ENCODE measurements around the gene CC2D1A.

The CC2D1A gene

DNA sequence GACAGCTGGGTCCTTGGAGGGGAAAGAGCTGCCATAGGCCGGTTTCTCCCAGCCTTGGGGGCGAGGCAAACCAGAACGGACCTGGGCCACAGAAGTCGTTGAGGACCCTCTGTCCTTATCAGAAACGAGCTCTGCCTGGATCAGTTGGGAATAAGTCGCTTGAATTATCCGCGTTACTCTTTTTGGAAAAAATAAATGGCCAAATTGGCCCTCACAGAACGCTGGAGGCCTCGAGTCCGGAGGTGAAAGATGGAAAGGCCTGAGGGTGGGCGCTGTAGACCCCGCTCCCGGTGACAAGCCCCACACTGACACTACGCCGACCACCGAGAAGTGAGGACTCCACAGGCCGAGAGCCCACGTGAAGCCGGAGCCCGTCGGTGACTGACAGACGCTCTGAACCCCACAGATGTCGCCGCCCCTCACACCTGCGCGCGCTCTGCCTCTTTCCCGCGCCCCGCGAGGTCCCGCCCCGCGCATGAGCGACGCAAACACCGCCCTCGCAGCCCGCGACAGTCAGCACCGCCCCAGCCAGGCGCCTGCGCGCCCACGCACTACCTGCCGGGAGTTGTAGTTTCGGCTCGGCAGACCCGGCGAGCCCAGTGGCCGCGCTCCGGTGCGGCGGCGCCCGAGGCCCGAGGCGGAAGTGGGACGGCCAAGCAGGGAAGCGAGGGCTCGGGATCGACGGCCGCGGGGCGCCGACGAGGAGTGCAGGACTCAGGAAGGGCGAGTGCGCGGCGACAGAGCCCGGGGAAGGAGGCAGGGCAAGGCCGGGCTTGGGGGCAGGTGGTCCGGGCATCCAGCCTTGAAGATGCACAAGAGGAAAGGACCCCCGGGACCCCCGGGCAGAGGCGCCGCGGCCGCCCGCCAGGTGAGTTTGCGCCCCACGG is at the start of gene CC2D1A, which contains the start of gene BRME1:
Gene CC2D1A (plus strand): TSS at position 568 of the 887 bp plus-strand sequence. CDS start 241 bp downstream, at position 809.
Gene BRME1 (minus strand): TSS at position 484 of the 887 bp plus-strand sequence. CDS start 1,225 bp downstream, outside the sequence.
- peak; percentile 95 for DNase-seq

- DNase-seq, result no peak
Measured at GRCh38 chr19:13856497-13856896, 49.5 kb upstream of the CC2D1A start.

DNA sequence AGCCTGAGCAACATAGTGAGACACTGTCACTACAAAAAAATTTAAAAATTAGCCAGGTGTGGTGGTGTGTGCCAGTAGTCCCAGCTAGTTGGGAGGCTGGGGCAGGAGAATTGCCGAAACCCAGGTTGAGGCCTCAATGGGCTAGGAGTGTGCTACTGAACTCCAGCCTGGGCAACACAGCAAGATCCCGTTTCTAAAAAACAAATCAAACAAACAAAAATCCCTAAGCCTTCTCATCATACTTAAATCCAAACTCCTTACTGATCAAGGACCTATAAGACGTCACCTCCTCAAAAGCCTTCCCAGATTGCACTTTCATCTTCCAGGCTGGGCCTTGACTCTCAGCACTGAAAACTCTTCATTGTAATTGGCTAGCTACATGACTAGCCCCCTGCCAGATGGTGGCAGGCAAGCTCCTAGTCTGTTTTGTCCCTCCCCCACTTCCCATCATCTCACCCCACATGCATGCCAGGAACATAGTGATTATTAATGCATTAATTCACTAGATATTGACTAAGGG is 46.6 kb upstream of the CC2D1A start:
- no peak for DNase-seq

GRCh38 chr19:13860679-13861391 is 45.2 kb upstream of the CC2D1A start:
- no peak for DNase-seq

GRCh38 chr19:13861392-13861713 is 44.6 kb upstream of the CC2D1A start:
- DNase-seq, result no peak

GRCh38 chr19:13861714-13862531 is 44.1 kb upstream of the CC2D1A start:
- DNase-seq, result peak; percentile 92

- DNase-seq, result no peak
Measured at GRCh38 chr19:13864046-13864666, 41.8 kb upstream of the CC2D1A start.

DNA sequence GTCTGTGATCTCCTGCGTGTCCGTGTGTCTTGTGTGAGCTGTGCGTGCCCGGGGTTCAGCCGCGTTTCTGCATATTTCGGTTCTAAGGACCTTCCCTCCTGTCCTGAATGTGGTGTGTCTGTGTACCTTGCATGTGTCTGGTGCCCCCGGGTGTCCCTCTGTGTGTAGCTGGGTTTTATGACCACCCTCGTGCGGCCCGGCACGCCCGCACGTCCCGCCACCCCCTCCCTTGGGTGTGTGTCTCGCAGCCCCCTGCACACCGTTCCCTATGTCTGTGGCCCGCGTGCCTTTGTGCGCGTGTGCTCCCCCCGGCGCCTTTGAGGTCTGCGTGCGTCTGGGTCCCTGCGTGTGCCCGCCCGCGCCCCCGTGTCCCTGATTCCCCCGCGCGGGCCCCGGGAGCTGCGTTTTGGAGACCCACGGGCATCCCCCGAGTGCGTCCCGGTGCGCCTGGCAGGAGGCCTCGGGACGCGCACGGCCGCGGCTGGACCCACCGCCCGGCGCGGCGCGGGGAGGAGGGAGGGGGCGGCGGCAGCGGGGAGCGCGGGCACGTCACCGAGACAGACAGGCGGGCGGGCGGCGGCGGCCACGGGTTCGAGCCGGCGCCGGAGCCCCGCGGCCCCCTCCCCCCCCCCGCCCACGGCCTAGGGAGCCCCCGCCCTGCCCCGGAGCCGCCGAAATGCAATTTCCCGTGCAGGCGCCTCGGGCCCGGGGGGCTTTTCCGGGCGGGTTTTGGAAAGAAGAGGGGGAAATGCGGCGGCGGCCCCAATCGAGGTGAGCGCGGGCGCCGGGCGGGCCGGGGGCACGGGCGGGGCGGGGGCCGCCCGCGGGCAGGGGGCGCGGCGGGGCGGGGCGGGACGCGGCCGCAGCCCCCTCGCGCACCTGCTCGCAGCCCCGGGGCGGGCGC is 41.1 kb upstream of the CC2D1A start:
- no peak for DNase-seq

DNA sequence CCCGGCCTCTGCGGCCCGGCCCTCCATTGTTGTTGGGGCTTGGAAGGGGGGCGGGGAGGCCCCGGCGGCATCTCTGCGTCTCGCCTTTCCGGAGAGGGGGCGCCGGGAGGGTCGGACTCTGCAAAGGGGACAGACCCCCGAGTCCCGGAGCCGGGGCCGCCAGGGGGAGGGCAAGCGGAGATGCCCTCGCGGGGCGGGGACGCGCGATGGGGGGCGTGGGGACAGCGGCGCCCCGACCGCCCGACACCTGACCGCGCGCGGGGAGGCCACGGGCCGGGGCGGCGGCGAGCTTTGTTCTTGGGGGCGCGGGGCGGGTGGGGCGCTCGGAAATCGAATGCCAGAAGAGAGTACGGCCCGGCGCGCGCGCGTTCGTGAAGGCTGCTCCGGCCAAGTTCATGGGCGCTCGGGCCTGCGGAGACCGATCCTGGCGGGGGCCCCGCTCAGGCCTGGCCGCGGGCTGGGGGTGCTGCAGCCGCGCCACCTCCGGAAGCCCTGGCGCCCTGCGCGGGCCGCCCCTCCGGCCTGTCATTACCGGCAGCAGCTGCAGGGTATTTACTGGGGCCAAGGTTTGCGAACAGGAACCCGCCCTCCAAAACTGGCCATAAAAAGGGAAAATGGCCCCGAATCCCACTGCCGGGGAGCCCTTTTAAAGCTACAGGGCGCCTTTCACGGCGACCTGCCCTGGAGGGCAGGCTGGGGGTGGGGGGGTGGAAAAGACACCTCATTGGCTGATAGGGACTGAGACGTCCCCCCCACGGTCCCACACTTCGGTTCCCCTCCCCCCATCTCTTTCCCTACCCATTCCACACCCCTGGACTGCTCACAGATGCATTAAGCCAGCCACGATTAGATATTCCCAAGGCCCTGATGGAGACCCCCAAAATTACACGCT is 40.2 kb upstream of the CC2D1A start:
- DNase-seq, result no peak

DNA sequence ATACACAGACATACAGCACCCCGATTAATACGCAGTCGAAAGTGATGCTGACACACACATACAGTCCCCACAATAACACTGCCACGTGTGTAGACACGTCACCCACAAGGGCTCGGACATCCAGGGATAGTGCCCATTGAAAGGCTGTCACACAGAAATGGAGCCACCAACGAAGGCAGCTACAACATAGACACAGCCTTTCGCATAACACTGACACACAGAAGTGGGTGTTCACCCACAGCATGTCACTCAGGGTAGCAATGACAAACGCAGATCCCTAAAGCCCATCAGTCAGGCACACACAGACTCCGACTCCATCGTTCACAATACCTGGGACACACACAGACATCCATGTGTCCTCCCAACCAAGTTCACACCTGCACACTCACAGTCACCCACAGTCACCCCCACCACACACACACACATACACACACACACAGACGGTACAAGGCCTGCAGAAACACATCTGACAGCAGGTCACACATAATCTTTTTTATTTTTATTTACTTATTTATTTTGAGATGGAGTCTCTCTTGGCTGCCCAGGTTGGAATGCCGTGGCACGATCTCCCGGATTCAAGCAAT is 39.4 kb upstream of the CC2D1A start:
- DNase-seq, result no peak

- DNase-seq, result no peak
Measured at GRCh38 chr19:13868663-13869062, 37.3 kb upstream of the CC2D1A start.

GRCh38 chr19:13869281-13869680 is 36.7 kb upstream of the CC2D1A start:
- no peak for DNase-seq

- no peak for DNase-seq
Measured at GRCh38 chr19:13870873-13871272, 35.1 kb upstream of the CC2D1A start.

DNA sequence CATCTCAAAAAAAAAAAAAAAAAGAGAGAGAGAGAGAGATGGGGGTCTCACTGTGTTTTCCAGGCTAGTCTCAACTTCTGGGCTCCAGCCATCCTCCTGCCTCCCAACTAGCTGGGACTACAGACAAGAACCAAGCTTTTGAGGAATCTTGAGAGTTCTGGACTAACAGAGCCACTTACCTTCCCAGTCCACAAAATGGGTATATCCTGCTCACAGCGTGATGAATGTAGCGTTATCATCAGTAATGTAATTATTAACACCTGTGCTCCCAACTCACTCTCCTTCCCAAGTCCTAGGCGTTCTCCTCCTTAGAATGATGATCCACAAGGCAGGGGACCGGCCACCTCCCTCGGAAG is 33.7 kb upstream of the CC2D1A start:
- no peak for DNase-seq

- peak; percentile 31 for DNase-seq
Measured at GRCh38 chr19:13872695-13873389, 33.2 kb upstream of the CC2D1A start.

GRCh38 chr19:13873834-13874515 is 32.0 kb upstream of the CC2D1A start:
- no peak for DNase-seq

GRCh38 chr19:13875824-13876223 is 30.2 kb upstream of the CC2D1A start:
- no peak for DNase-seq

DNA sequence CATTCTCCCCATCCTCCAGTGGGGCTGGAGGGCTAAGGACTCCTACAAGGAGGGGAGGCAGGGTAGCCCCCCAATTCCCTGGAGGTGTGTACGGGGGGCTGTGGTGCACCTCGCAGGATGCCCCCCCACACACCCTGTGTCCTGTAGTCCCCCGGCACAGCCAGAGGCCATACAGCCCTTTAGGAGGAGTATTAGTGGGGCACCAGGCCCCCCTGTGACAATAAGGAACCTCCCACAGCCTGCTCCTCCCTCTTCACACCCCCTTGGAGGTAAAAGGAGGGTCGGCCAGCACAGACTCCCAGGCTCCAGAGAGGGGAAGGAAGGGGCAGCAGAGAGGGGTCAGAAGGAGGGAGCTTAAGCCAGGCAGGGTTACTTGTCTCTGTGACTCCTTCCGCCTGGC is 29.2 kb upstream of the CC2D1A start, which contains the start of gene NANOS3:
Gene NANOS3 (plus strand): TSS at position 301 of the 400 bp plus-strand sequence. CDS start 115 bp downstream, outside the sequence.
- DNase-seq, result no peak

DNA sequence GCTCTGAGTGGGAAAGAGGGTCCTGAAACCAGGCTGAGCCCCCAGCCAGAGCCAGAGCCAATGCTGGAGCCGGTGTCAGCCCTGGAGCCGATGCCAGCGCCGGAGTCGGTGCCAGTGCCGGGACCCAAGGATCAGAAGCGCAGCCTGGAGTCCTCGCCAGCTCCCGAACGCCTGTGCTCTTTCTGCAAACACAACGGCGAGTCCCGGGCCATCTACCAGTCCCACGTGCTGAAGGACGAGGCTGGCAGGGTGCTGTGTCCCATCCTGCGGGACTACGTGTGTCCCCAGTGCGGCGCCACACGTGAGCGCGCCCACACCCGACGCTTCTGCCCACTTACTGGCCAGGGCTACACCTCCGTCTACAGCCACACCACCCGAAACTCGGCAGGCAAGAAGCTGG is 28.7 kb upstream of the CC2D1A start:
- DNase-seq, result no peak

All from CD4-positive, alpha-beta T cell treated with Interleukin-10 for 1 hour (primary cell).